NCI-H2227 treated with DMSO at 0.1 percent for 48 hours (cell line): Measurements from ENCODE around the gene AFAP1.
A peak's percentile ranks its signal among the peaks of the same experiment; 100 is the strongest.

Experiments used
- DNase-seq: peaks from one replicate; lab custom pipeline; 2025; lab: John Stamatoyannopoulos, UW

Gene AFAP1

GRCh38 chr4:7939377-7940108, at the start of gene AFAP1:
AFAP1 (minus strand) TSS chr4:7939861; CDS start chr4:7872078, 67,783 bp downstream.
- peak; percentile 67 for DNase-seq

- DNase-seq: no peak
Observed at GRCh38 chr4:7988437-7988836, 48.8 kb upstream of the AFAP1 start.

GRCh38 chr4:7987148-7987989, 47.7 kb upstream of the AFAP1 start:
- DNase-seq: peak; percentile 16

DNA sequence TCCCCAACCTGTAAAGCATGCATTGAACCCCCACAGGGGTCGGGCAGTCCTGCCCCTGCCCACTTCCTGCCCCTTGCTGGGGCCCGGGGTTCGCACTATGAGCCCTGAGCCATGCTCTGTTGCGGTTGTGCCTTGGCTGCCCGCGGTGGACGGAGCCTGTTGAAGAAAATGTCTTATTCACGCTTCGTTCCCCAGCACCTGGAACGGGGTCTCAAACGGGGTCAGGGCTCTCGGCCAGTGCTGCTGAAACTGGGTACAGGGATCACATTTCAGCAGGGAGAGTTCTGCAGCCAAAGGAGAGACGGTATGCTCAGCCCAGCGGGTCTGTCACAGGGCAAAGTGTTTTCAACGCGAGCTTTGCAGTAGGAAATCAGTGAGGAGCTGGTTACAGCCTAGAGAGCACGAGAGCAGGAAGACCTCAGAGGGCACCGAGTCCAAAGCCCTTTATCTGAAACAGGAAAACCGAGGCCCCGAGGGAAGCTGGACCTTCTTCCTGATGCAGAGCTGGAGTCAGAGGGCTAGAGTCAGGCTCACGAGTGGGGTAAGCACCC, 46.3 kb upstream of the AFAP1 start:
- DNase-seq: no peak

DNA sequence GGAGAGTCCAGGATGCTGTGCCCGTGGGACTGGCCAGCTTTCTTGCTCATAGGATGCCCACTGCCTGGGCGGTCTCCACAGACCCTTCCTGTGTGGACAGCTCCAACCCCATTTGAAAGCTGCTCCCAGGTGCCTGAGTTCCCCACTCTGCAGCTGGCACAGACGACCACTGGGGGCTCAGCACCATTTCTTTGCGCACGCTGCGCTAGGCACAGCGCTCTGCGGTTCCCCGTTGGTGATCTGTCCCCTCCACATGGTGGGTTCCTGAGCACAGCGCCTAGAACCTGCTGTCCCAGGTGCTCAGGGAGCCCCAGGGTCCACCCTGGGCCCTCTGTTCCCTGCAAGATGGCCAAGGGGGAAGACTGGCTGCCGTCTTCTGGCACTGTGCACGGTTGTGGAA, 45.4 kb upstream of the AFAP1 start:
- DNase-seq: no peak

- DNase-seq: no peak
Observed at GRCh38 chr4:7984286-7984925, 44.7 kb upstream of the AFAP1 start.

DNA sequence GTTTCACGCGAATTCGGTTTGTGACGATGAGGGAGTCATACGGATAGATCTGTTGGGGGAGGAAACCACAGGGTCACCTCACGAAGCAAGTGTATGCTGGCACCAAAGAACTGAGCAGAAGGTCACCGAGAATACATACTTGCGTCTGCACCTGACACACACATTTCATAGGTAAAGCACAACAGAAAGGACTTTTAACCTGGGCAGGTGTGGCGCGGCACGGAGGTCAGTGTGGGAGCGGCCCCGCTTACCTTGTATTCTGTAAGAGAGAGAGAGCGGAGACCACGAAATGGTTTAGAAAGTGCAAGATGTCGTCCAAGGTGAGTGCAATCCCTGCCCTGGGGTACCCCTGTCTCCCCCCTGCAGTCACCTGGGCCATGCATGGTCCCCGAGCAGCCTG, 43.6 kb upstream of the AFAP1 start:
- no peak for DNase-seq

DNA sequence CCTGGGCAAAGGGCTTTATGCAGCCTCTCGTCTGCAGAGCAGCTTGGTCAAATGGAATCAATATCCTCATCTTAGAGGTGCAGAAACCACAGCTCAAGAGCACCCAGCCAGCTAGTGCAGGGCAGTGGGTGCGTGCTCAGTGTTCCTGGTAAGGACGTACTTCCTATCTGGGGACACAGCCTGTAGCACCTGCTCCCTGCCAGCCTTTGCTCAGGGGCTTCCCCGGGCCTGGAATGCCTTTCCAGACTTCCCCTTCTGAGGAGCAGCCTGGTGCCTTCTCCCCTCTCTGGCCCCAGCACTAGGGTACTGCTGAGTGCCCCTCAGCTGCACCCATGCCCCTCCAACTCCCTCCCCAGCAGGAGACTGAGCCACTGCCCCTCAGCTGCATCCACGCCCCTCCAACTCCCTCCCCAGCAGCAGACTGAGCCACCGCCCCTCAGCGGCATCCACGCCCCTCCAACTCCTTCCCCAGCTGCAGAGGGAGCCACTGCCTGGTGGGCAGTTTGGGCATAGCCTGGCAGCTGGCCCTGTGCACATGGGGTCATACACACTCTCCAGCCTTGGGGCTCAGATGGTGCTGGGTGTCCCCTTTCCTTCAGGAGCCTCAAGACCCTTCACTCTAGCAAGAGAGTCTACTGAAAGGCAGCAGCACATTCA, 42.2 kb upstream of the AFAP1 start:
- DNase-seq: no peak

GRCh38 chr4:7980036-7980435, 40.4 kb upstream of the AFAP1 start:
- no peak for DNase-seq

DNA sequence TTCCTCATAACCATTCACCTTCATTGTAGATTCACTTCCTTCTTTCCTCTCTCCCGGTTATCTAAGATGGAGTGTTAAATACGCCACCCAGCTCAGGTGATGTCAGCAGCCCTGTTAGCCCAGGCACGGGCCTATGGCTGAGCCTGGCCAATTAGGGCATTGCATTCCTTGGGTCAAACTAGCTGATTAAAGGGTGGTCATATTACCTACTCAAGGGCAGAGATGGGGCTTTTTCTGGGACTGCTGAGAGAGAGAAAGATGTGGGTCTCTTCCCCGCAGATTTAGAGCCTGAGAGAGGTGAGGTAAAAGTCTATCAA, 39.9 kb upstream of the AFAP1 start:
- no peak for DNase-seq

DNA sequence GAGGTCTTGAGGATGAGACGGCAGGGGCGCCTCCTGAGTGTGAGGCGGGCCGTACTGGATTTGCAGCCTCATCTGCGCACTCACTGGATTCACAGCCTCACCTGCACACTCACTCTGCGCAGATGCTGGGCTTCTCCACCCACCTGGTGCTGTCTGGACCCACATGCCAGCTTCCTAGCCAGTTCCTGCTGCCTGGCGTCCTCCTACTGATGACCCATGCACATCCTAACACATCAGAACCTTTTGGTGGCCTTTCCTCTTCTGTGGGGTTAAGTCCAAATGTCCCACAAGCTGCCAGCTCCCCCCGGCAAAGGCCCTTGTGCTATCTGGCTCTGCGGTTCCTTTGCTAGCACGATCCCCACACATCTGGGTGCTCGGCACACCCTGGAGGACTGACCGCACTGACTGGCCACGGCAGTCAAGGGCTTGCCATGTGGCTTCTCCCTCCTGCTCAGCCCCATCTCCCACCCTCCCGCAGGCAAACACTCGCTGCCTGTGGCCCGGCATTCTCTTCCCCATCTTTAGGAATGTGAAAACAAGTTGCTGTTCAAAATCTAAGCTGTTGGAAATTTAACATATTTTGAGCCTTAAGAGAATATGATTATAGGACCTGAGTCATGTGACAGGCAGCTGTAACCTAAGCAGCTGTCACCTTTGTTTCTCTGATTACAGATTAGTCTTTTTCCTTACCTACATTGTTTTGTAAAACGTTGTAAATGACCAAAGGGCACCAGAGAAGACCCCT, 39.4 kb upstream of the AFAP1 start:
- DNase-seq: no peak

- no peak for DNase-seq
Observed at GRCh38 chr4:7978489-7978888, 38.8 kb upstream of the AFAP1 start.

DNA sequence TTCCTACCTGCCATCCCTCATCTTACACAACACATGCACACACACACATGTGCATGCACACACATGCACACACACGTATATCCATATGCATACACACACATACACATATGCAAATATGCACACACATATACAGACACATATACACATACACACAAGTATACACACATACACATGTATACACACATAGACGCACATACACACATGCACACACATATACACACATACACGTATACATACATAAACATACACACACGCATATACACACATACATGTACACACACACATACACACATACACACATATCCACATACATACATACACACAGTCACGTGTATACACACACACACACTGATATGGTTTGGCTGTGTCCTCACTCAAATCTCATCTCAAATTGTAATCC, 37.0 kb upstream of the AFAP1 start:
- no peak for DNase-seq

DNA sequence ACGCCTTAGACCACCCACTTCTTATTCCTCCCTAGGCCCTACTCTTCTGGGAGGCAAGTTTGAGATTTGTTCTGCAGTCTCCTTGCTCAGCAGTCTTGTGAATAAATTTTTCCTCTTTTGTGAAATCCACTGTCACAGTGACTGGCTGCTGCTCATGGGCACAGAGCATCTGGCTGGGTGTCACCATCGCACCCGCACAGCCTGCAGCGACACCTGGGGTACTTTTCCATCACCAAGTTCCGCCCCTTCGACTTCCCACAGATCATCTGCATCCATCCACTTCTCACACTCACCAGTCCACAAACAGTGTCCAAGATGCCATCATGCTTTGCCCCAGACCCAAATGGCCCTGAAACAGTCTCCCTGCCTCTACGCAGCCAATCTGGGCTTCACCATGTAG, 36.4 kb upstream of the AFAP1 start:
- DNase-seq: no peak

- no peak for DNase-seq
Observed at GRCh38 chr4:7974425-7974824, 34.8 kb upstream of the AFAP1 start.

- no peak for DNase-seq
Observed at GRCh38 chr4:7973545-7973981, 33.9 kb upstream of the AFAP1 start.

DNA sequence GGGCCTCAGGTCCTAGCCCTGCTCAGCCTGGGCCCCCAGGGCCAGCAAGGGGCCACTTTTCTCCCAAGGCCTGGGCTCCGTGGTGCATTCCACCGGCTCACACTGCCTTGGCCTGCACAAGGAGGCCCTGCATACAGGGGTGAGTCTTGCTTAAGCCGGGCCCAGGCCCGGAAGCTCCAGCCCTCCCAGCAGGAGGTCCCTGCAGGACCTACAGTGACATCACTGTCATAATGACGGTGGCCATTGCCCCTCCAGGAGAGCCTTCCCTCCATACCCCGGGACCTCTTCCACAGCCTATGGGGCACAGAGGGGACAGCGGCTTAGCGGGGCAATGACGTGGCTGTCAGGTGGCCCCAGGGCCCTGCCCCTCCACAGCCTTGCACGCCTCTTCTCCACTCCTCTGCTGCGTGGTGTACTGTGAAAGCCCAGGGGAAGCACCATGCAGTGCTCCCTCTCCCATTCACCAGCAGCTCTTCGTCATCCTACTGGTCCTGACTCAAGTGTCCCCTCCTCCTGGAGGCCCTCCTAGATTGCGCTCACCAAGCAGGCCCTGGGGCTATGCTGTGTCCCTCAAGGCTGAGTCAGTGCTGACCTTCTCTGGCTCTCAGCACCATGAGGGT, 32.3 kb upstream of the AFAP1 start:
- no peak for DNase-seq

DNA sequence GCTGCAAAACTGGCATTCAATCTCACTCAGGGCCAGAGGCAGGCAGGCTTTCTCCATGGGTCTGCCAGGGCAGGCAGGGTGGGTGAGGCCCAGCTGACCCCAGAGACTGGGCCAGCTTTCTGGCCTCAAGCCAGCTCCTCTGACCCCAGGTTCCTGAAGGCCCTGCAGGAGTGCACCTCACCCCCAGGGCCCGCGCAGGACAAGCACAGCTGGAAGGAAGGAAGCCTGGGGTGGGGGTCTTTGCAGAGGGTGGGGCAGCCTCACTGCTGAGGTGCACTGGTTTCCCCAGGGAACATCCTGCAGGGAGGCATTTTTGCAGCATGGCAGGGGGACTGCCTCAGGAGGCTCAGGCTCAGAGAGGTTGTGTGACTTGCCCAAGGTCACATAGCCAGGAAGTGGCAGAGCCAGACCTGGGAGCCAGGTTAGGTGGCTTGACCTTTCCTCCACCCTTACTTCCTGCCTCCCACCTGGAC, 31.5 kb upstream of the AFAP1 start:
- no peak for DNase-seq

- no peak for DNase-seq
Observed at GRCh38 chr4:7970361-7970946, 30.8 kb upstream of the AFAP1 start.

GRCh38 chr4:7968262-7968896, 28.7 kb upstream of the AFAP1 start:
- no peak for DNase-seq
